GM18519 (cell line): Measurements from ENCODE around the gene SLC10A3.

Experiments used
- ATAC-seq: cut with Tn5 transposase; IDR thresholded peaks from one replicate; pipeline ENCODE4 v1.9.1; 2021; ENCODE audit warnings: mild to moderate bottlenecking, moderate library complexity; ENCODE audit not compliant: unreplicated experiment, low FRiP score

SLC10A3 gene

GRCh38 chrX:154490414-154491083 is at the start of gene SLC10A3:
TSS of gene SLC10A3 (minus strand) at chrX:154490629. CDS start at chrX:154488940, 1,689 bp downstream.
- peak; percentile 74 for ATAC-seq

GRCh38 chrX:154539077-154539476 is 48.6 kb upstream of the SLC10A3 start:
- ATAC-seq: no peak

- ATAC-seq: no peak
Measured at GRCh38 chrX:154535892-154536291, 45.5 kb upstream of the SLC10A3 start.

GRCh38 chrX:154534526-154535322 is 44.3 kb upstream of the SLC10A3 start:
- ATAC-seq: peak; percentile 65

GRCh38 chrX:154532690-154533089 is 42.3 kb upstream of the SLC10A3 start:
- ATAC-seq: no peak

GRCh38 chrX:154531626-154532025 is 41.2 kb upstream of the SLC10A3 start:
- no peak for ATAC-seq

GRCh38 chrX:154530286-154530685 is 39.9 kb upstream of the SLC10A3 start:
- ATAC-seq: no peak

GRCh38 chrX:154529206-154529612 is 38.8 kb upstream of the SLC10A3 start:
- no peak for ATAC-seq

GRCh38 chrX:154526901-154527675 is 36.7 kb upstream of the SLC10A3 start:
- ATAC-seq: no peak

- ATAC-seq: no peak
Measured at GRCh38 chrX:154525606-154526490, 35.4 kb upstream of the SLC10A3 start.

- no peak for ATAC-seq
Measured at GRCh38 chrX:154519389-154519788, 29.0 kb upstream of the SLC10A3 start.

GRCh38 chrX:154517101-154517781 is 26.8 kb upstream of the SLC10A3 start:
- ATAC-seq: no peak

GRCh38 chrX:154516656-154517100 is 26.2 kb upstream of the SLC10A3 start:
- ATAC-seq: no peak

GRCh38 chrX:154515966-154516655 is 25.7 kb upstream of the SLC10A3 start, which contains the start of gene FAM3A:
TSS of gene FAM3A (minus strand) at chrX:154516232. CDS start at chrX:154515772, 460 bp downstream.
- peak; percentile 82 for ATAC-seq

- no peak for ATAC-seq
Measured at GRCh38 chrX:154515090-154515965, 24.9 kb upstream of the SLC10A3 start.

GRCh38 chrX:154513716-154514115 is 23.3 kb upstream of the SLC10A3 start:
- ATAC-seq: no peak

GRCh38 chrX:154512879-154513553 is 22.6 kb upstream of the SLC10A3 start:
- ATAC-seq: no peak
